Epithelial cell of proximal tubule (primary cell): ENCODE data around the gene ARHGEF40. TPM values are rescaled to one million over a fixed set of nuclear protein-coding genes. Genes with fewer than 3 reads are reported as not detected.
A peak's percentile ranks its signal among the peaks of the same experiment; 100 is the strongest.

Experiments used
- DNase-seq: peaks from one replicate; pipeline ENCODE4 v3.0.0-alpha.2; 2011; ENCODE audit warnings: low read depth
- H3K4me3 ChIP-seq: 2 replicates; pipeline ENCODE4 v1.5.1; 2011; ENCODE audit warnings: low read depth, mild to moderate bottlenecking, low read length
- total RNA-seq: library from RNA; depleted of rRNA; stranded (reverse); fragments of >200 nt; gene quantifications from 2 replicates; pipeline ENCODE4 v1.2.3, GENCODE V29; 2015
- TF ChIP-seq, protein P1 (sequence below): conservative IDR thresholded peaks from 2 replicates; pipeline ENCODE4 v1.5.1; 2012; ENCODE audit warnings: low read depth, mild to moderate bottlenecking, low read length

The ARHGEF40 gene
- total RNA-seq, 1 donor from 2014 or later: 42.7 TPM

DNA sequence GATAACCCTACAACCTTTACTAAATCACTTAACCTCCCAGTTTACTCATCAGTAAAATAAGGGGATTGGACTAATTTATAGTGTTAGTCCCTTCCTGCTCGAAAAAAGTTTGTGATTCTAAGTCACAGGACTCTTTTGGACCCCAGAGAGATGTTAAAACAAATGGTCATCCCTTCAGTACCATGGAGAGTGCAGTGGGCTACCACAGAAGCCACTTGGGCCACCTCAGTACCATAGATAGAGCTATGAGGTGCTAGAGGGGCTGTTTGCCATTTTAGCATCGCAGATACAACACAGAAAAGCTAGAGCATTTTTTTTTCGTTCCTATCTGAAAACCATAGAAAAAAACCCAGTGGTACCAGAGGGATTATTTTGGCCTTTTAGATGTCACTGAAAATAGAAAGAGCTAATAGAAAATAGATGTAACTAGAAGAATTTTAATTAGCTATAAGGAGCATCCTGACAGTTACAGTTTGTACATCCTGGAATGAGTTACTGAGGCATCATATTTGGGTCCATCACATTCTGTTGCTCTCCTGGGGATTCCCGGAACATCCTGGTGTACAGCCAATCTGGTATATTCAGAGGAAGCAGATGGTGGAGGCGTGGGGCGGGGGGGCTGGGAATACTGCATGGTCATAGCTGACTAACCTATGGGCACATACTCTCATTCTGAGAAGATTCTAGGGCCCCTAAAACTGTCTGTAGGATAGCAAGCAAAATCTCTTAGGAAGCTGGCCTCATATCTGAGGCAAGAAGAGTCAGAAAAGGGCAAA lies 25.5 kb downstream of the ARHGEF40 start:
- H3K4me3 ChIP-seq: no peak overlapping the region
- TF ChIP-seq, protein P1, sequence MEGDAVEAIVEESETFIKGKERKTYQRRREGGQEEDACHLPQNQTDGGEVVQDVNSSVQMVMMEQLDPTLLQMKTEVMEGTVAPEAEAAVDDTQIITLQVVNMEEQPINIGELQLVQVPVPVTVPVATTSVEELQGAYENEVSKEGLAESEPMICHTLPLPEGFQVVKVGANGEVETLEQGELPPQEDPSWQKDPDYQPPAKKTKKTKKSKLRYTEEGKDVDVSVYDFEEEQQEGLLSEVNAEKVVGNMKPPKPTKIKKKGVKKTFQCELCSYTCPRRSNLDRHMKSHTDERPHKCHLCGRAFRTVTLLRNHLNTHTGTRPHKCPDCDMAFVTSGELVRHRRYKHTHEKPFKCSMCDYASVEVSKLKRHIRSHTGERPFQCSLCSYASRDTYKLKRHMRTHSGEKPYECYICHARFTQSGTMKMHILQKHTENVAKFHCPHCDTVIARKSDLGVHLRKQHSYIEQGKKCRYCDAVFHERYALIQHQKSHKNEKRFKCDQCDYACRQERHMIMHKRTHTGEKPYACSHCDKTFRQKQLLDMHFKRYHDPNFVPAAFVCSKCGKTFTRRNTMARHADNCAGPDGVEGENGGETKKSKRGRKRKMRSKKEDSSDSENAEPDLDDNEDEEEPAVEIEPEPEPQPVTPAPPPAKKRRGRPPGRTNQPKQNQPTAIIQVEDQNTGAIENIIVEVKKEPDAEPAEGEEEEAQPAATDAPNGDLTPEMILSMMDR: no peak
- no peak for DNase-seq

DNA sequence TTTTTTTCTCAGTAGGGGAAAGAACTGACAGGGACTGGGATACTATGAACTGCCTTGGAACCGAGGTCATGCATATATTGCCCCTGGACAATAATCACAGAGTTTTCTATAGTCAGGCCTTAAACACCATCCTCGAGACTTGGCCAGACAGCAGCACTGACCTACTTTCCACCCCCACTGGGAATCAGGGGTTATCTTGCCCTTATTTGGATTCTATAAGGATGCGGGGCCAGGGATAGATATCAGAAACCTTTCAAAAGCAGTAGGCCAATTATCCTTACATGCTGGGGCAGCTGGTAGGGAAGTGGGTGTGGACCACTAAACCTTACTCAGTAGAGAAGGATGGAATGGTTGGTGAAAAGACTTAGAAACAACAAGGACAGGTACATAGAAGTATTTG lies 26.3 kb downstream of the ARHGEF40 start:
- TF ChIP-seq, protein P1: no peak
- DNase-seq: no peak
- no peak overlapping the region for H3K4me3 ChIP-seq

DNA sequence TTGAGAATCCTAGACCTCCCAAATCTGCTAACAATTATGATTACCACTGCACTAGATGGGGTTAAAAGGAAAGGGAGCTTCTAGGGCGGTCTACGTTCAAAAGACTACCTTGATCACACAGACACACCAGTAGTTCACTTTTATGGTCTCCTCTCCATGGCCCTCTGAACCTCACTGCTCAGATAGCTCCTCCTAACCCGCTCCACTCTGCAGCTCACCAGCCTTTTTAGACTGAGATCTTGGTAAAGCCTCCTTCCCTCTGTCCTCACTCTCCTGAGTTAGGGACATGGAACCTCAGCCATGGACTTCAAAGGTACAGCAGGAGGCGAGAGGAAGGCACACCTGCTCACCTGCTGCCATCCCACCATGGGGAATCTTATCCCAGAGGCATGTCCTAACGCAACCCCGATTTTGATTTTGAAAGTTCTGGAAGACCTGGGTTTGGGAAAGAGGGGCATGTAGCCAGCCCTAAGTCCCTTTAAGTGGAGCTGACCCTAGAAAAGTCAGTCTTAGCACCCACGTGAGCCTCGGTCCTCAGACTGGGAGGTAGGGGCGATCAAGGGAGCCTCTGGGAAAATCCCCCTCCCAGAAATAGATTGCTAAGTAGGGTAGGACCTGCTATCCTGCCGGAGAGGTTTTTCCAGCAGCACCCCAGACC lies 27.0 kb downstream of the ARHGEF40 start:
- TF ChIP-seq, protein P1: no peak
- H3K4me3 ChIP-seq: peak overlapping the region; percentile 37
- DNase-seq: no peak

DNA sequence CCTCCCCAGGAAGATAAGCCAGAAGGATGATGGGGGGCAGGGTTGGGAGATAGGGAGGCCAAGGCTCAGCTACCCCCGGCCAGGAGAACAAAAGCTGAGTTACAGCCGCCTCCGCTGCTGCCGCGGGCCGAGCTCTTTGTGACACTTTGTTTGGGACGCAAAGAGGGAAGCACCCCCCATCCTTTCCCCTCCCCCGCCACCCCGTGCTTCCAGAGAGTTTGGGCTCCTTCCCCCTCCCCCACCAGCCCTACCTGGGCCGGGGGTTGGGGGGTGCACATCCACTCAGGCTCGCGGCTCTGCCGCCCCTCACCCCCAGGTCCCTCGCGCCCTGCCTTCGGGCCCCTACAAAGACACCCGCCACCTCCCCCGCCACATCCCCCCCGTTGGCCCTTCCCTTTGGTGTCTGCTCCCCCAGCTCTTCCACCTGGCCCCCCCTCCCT lies 27.6 kb downstream of the ARHGEF40 start:
- TF ChIP-seq, protein P1: no peak
- DNase-seq: no peak
- peak overlapping the region; percentile 37 for H3K4me3 ChIP-seq

DNA sequence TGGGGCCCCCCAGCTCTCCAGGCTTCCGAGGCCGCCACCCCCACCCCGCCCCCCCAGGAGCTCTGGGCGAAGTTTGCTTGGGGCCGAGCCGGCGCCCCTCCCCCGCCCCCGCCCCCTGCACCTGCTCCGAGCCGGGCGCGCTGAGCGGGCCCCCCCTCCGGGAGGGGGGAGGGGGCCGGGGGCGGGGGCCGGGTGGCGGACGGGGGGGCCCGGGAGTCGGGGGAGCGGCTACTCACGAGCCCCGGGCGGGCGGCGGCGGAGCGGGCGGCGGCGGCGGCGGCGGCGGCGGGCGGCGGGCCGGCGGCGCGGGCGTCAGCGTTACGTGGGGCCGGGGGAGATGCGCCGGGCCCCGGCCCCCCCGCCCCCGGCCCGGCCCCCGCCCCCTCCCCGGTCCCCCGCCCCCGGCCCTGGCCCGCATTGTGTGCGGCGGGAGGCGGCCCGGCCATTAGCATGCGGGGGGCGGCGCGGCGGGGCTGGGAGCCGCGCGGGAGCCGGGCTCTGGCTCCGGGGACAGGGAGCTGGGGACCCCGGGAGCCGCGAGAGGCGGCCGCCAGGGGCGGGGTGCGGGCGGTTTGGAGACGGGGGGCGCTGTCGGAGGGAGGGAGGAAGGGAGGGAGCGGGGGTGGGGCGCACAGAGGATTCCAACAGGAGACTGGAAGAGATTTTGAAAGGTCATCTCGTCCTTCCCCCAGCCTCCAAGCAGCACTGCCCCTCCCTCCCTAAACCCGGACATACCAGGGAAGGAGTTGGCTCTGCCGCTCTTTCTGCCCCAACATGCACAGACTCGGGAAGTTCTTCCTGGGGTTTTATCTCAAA lies 28.2 kb downstream of the ARHGEF40 start, which contains the start of gene ZNF219:
TSS of gene ZNF219 (minus strand) at position 580 of the 816 bp plus-strand sequence. CDS start 5,064 bp downstream, outside the sequence.
- DNase-seq: no peak
- TF ChIP-seq, protein P1: no peak
- peak within 1 kb of the TSS; percentile 57 for H3K4me3 ChIP-seq

DNA sequence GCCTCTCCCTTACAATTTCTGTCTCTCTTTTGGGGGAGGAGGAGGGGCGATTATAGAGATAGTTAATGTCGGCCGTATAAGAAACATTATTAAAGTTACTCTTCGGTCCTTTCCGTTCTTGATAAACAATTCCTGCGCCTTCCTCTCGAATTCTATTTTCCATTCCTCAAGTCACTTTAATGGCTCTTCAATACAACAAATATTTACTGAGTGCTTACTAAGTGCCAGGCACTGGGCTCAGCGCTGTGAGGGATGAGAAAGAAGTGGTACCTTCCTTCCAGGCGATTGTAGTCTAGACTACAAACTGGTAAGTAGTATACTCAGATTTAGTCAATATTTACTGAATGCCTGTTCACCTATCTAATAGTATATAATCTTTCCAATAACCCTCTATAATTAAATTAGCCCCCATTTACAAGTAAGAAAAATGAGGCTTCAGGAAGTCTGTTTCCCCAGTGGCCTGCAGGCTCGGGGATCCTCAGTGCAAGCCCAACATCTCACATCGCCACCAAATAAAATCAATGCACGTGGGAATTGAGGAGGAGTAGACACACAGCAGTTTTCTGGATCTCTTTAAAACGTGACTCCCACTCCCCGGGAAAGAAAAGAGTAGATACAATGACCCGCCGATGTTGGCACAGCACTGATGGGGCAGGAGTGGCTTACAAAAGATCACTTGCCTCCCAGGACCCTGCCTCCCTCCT lies 28.9 kb downstream of the ARHGEF40 start:
- TF ChIP-seq, protein P1: no peak
- no peak for DNase-seq
- peak overlapping the region; percentile 57 for H3K4me3 ChIP-seq
